ENCODE results near the gene RAP1A.

Gene RAP1A

DNA sequence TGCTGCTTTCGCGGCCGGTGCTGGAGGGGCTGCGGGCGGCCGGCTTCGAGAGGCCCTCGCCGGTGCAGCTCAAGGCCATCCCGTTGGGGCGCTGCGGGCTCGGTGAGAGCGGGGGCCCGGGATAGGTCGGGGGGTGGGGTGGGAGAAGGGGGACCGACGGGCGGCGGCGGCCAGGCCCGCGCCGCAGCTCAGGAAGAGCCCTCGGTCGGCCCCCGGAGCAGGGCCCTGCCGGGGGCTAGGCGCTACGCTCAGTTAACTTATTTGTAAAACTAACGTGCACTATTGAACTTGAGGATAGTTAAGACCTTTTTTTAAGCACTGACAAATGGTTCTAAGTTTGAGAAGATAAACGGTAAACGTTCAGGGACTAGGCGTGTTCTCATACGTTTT is 136.5 kb downstream of the RAP1A start:
- H3K9me3 ChIP-seq (ENCODE audit: control insufficient read depth, low read length) = no peaks in the 10 kb centered on the region
- peak overlapping the region in 1 of 2 experiments; percentile 90 for H3K14ac ChIP-seq (ENCODE audit: low read length in 2 of 2)
- peaks cover 6 to 24% of the 10 kb centered on the region in 2 experiments for H3K36me3 ChIP-seq (ENCODE audit: control insufficient read depth in 1 of 2, insufficient read depth in 2 of 2, low read depth in 1 of 2, low read length in 2 of 2)
- H3K4me2 ChIP-seq (ENCODE audit: low read length, poor library complexity, severe bottlenecking) = peak overlapping the region; percentile 83
- H3K4me3 ChIP-seq (ENCODE audit: insufficient read depth in 1 of 2, low read depth in 1 of 2, low read length in 2 of 2) = peak overlapping the region; percentile 89 to 96
- H2AK5ac ChIP-seq (ENCODE audit: low read length, severe bottlenecking) = no peak overlapping the region
- H4K91ac ChIP-seq (ENCODE audit: low read length) = peak overlapping the region; percentile 15
- H2BK5ac ChIP-seq (ENCODE audit: low read depth, low read length, poor library complexity, severe bottlenecking) = no peak overlapping the region
- H4K8ac ChIP-seq (ENCODE audit: low read length) = peak overlapping the region; percentile 89
- peak overlapping the region in 1 of 2 experiments; percentile 90 for H3K23ac ChIP-seq (ENCODE audit: low read length in 2 of 2)
- H3K4me1 ChIP-seq (ENCODE audit: control insufficient read depth, insufficient read depth, low read depth, low read length) = peaks cover 3% of the 10 kb centered on the region
- no peak for DNase-seq
- peak overlapping the region; percentile 93 for H3K9ac ChIP-seq (ENCODE audit: low read length)
- peak overlapping the region; percentile 36 to 89 for H3K4ac ChIP-seq (ENCODE audit: low read depth in 1 of 2, low read length in 2 of 2)
- H3K18ac ChIP-seq (ENCODE audit: low read depth in 1 of 2, low read length in 2 of 2) = peak overlapping the region; percentile 94 to 98
- no peaks in the 10 kb centered on the region for H3K27me3 ChIP-seq (ENCODE audit: control insufficient read depth in 1 of 2, insufficient read depth in 1 of 2, low read length in 2 of 2)
- no peak overlapping the region for H2BK12ac ChIP-seq (ENCODE audit: low read length in 2 of 2)
- H2BK15ac ChIP-seq (ENCODE audit: low read depth, poor library complexity, severe bottlenecking) = peak overlapping the region; percentile 97
- peak overlapping the region; percentile 97 for H2AFZ ChIP-seq (ENCODE audit: low read depth, low read length)
- under 1% methylated on average over 35 of the region's 35 CpGs for WGBS
- H3K79me1 ChIP-seq (replicated peaks; ENCODE audit: low read length, poor library complexity, severe bottlenecking) = peaks cover 9% of the 10 kb centered on the region
- H3K27ac ChIP-seq (ENCODE audit: low read length, poor library complexity, severe bottlenecking) = peak overlapping the region; percentile 90
- H2BK120ac ChIP-seq (ENCODE audit: low read depth, low read length) = no peak overlapping the region

DNA sequence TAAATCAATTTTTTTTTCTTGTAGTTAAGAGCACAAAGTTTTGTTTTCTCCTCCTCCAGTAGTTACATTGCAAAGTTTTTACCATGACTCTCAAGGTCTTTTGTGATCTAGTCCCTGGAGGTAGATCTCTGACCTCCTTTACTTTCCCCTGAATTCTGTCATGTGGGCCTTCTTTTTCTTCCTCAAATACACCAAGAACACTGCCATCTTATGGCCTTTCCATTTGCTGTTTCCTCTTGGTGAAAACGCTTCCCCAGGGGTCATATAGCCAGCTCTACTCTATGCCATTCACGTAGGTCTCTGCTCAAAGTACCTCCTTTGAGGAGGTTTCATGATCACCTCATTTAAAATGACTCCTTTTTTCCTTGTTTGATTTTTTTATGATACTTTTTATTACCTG is 138.8 kb downstream of the RAP1A start:
- no peak overlapping the region for H2BK120ac ChIP-seq (ENCODE audit: low read depth, low read length)
- no peak overlapping the region for H2BK5ac ChIP-seq (ENCODE audit: low read depth, low read length, poor library complexity, severe bottlenecking)
- no peak overlapping the region for H2AK5ac ChIP-seq (ENCODE audit: low read length, severe bottlenecking)
- H3K23ac ChIP-seq (ENCODE audit: low read length in 2 of 2) = no peak overlapping the region
- H2BK12ac ChIP-seq (ENCODE audit: low read length in 2 of 2) = no peak overlapping the region
- no peak overlapping the region for H2AFZ ChIP-seq (ENCODE audit: low read depth, low read length)
- DNase-seq = peak; percentile 50
- peaks cover 3% of the 10 kb centered on the region for H3K4me1 ChIP-seq (ENCODE audit: control insufficient read depth, insufficient read depth, low read depth, low read length)
- no peaks in the 10 kb centered on the region for H3K27me3 ChIP-seq (ENCODE audit: control insufficient read depth in 1 of 2, insufficient read depth in 1 of 2, low read length in 2 of 2)
- H4K91ac ChIP-seq (ENCODE audit: low read length) = no peak overlapping the region
- H4K8ac ChIP-seq (ENCODE audit: low read length) = no peak overlapping the region
- no peak overlapping the region for H3K4me2 ChIP-seq (ENCODE audit: low read length, poor library complexity, severe bottlenecking)
- H3K27ac ChIP-seq (ENCODE audit: low read length, poor library complexity, severe bottlenecking) = no peak overlapping the region
- H3K4me3 ChIP-seq (ENCODE audit: insufficient read depth in 1 of 2, low read depth in 1 of 2, low read length in 2 of 2) = no peak overlapping the region
- WGBS = 77% methylated on average over 1 of the region's 2 CpGs
- H3K14ac ChIP-seq (ENCODE audit: low read length in 2 of 2) = no peak overlapping the region
- peak overlapping the region; percentile 50 for H3K9ac ChIP-seq (ENCODE audit: low read length)
- H3K18ac ChIP-seq (ENCODE audit: low read depth in 1 of 2, low read length in 2 of 2) = no peak overlapping the region
- H3K36me3 ChIP-seq (ENCODE audit: control insufficient read depth in 1 of 2, insufficient read depth in 2 of 2, low read depth in 1 of 2, low read length in 2 of 2) = peaks cover 9 to 47% of the 10 kb centered on the region in 2 experiments
- peaks cover 11% of the 10 kb centered on the region for H3K79me1 ChIP-seq (replicated peaks; ENCODE audit: low read length, poor library complexity, severe bottlenecking)
- H3K4ac ChIP-seq (ENCODE audit: low read depth in 1 of 2, low read length in 2 of 2) = no peak overlapping the region
- H2BK15ac ChIP-seq (ENCODE audit: low read depth, poor library complexity, severe bottlenecking) = no peak overlapping the region
- no peaks in the 10 kb centered on the region for H3K9me3 ChIP-seq (ENCODE audit: control insufficient read depth, low read length)

DNA sequence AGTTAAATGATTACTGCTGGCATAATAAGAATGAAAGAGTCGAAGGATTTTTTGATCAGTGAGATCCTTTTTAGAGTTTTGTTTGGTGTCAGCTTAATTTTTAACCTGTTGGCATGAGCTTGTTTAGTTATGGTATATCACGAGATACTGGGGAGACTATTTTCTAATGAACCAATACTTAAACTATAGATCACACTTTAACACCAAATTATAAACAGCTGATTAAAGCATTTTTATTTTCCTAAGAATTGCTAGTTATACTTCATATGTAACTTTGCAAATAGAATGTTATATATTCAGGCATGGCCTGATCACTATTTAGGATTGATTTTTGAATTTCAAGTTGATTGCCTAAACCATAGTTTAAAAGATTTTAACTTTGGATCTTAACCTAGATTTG is 142.1 kb downstream of the RAP1A start:
- H3K79me1 ChIP-seq (replicated peaks; ENCODE audit: low read length, poor library complexity, severe bottlenecking) = peaks cover 18% of the 10 kb centered on the region
- no peak overlapping the region for H2BK15ac ChIP-seq (ENCODE audit: low read depth, poor library complexity, severe bottlenecking)
- H2BK5ac ChIP-seq (ENCODE audit: low read depth, low read length, poor library complexity, severe bottlenecking) = no peak overlapping the region
- H3K4me1 ChIP-seq (ENCODE audit: control insufficient read depth, insufficient read depth, low read depth, low read length) = peaks cover 3% of the 10 kb centered on the region
- H3K14ac ChIP-seq (ENCODE audit: low read length in 2 of 2) = no peak overlapping the region
- H3K4ac ChIP-seq (ENCODE audit: low read depth in 1 of 2, low read length in 2 of 2) = no peak overlapping the region
- H2BK12ac ChIP-seq (ENCODE audit: low read length in 2 of 2) = no peak overlapping the region
- WGBS = 89% methylated on average over 1 of the region's 2 CpGs
- no peak overlapping the region for H3K4me2 ChIP-seq (ENCODE audit: low read length, poor library complexity, severe bottlenecking)
- no peak for DNase-seq
- H2AFZ ChIP-seq (ENCODE audit: low read depth, low read length) = no peak overlapping the region
- H3K27me3 ChIP-seq (ENCODE audit: control insufficient read depth in 1 of 2, insufficient read depth in 1 of 2, low read length in 2 of 2) = no peaks in the 10 kb centered on the region
- no peak overlapping the region for H3K18ac ChIP-seq (ENCODE audit: low read depth in 1 of 2, low read length in 2 of 2)
- no peak overlapping the region for H3K4me3 ChIP-seq (ENCODE audit: insufficient read depth in 1 of 2, low read depth in 1 of 2, low read length in 2 of 2)
- no peak overlapping the region for H2BK120ac ChIP-seq (ENCODE audit: low read depth, low read length)
- no peak overlapping the region for H3K27ac ChIP-seq (ENCODE audit: low read length, poor library complexity, severe bottlenecking)
- H3K9ac ChIP-seq (ENCODE audit: low read length) = peak overlapping the region; percentile 19
- no peak overlapping the region for H4K8ac ChIP-seq (ENCODE audit: low read length)
- H3K23ac ChIP-seq (ENCODE audit: low read length in 2 of 2) = no peak overlapping the region
- peaks cover 10 to 78% of the 10 kb centered on the region in 2 experiments for H3K36me3 ChIP-seq (ENCODE audit: control insufficient read depth in 1 of 2, insufficient read depth in 2 of 2, low read depth in 1 of 2, low read length in 2 of 2)
- H3K9me3 ChIP-seq (ENCODE audit: control insufficient read depth, low read length) = no peaks in the 10 kb centered on the region
- H2AK5ac ChIP-seq (ENCODE audit: low read length, severe bottlenecking) = no peak overlapping the region
- H4K91ac ChIP-seq (ENCODE audit: low read length) = no peak overlapping the region

DNA sequence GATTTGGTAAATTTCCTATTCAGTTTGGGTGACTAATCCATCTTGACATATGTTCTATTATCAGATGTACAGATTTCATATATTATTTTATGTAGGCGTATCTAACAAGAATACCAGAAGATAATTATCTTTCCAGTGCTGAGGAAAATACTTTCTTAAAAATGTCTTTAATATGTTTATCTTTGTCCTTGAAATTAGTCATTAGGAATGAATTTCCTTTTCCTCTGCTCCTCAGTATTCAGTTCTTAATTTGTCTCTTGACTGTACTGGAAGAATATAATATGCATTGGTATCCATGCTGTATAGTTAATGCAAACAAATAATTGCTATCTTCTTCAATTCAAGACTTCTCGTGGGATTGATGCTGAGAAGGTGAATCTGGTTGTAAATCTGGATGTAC is 142.7 kb downstream of the RAP1A start:
- Histone ChIP-seq H3K14ac (ENCODE audit: low read length in 2 of 2) (no peak overlapping the region), H3K36me3 (ENCODE audit: control insufficient read depth in 1 of 2, insufficient read depth in 2 of 2, low read depth in 1 of 2, low read length in 2 of 2) (peaks cover 10 to 84% of the 10 kb centered on the region in 2 experiments), H2BK120ac (ENCODE audit: low read depth, low read length) (no peak overlapping the region), H2BK15ac (ENCODE audit: low read depth, poor library complexity, severe bottlenecking) (no peak overlapping the region), H3K18ac (ENCODE audit: low read depth in 1 of 2, low read length in 2 of 2) (no peak overlapping the region), H2AK5ac (ENCODE audit: low read length, severe bottlenecking) (no peak overlapping the region), H3K9me3 (ENCODE audit: control insufficient read depth, low read length) (no peaks in the 10 kb centered on the region), H3K23ac (ENCODE audit: low read length in 2 of 2) (no peak overlapping the region), H3K4me3 (ENCODE audit: insufficient read depth in 1 of 2, low read depth in 1 of 2, low read length in 2 of 2) (no peak overlapping the region), H2BK5ac (ENCODE audit: low read depth, low read length, poor library complexity, severe bottlenecking) (no peak overlapping the region), H3K4me2 (ENCODE audit: low read length, poor library complexity, severe bottlenecking) (no peak overlapping the region), H2BK12ac (ENCODE audit: low read length in 2 of 2) (no peak overlapping the region), H3K79me1 (replicated peaks; ENCODE audit: low read length, poor library complexity, severe bottlenecking) (peaks cover 18% of the 10 kb centered on the region), H3K4me1 (ENCODE audit: control insufficient read depth, insufficient read depth, low read depth, low read length) (no peaks in the 10 kb centered on the region), H4K8ac (ENCODE audit: low read length) (no peak overlapping the region), H3K27ac (ENCODE audit: low read length, poor library complexity, severe bottlenecking) (no peak overlapping the region), H3K27me3 (ENCODE audit: control insufficient read depth in 1 of 2, insufficient read depth in 1 of 2, low read length in 2 of 2) (no peaks in the 10 kb centered on the region), H3K9ac (ENCODE audit: low read length) (peak overlapping the region; percentile 19), H4K91ac (ENCODE audit: low read length) (no peak overlapping the region), H3K4ac (ENCODE audit: low read depth in 1 of 2, low read length in 2 of 2) (no peak overlapping the region), H2AFZ (ENCODE audit: low read depth, low read length) (no peak overlapping the region)
- WGBS = 97% methylated on average over 1 of the region's 2 CpGs
- DNase-seq = no peak

Measured in mesenchymal stem cell (in vitro differentiated cells and primary cell).